ENCODE data around the gene HYAL4. TPM values are rescaled to one million over a fixed set of nuclear protein-coding genes. Genes with fewer than 3 reads are reported as not detected.
A peak's percentile ranks its signal among the peaks of the same experiment; 100 is the strongest.

HYAL4 gene
- total and polyA plus RNA-seq, 4 donors = 0.11 TPM; not detected in 2

GRCh38 chr7:123863461-123863860, 18.5 kb downstream of the HYAL4 start:
- Histone ChIP-seq H3K27me3 (ENCODE audit: control insufficient read depth, insufficient read depth, low read length) (no peaks in the 10 kb centered on the region), H3K27ac (ENCODE audit: low read depth, low read length) (no peak overlapping the region), H3K9me3 (ENCODE audit: control insufficient read depth, insufficient read depth, low read length) (no peaks in the 10 kb centered on the region), H3K4me3 (ENCODE audit: low read depth, low read length) (no peak overlapping the region), H3K36me3 (ENCODE audit: control insufficient read depth, insufficient read depth, low read length) (no peaks in the 10 kb centered on the region), H3K4me1 (ENCODE audit: control insufficient read depth, insufficient read depth, low read length) (no peaks in the 10 kb centered on the region)
- 44% methylated on average over 1 of the region's 1 CpG for WGBS (ENCODE audit: insufficient coverage)
- DNase-seq (ENCODE audit: low read depth in 4 of 6, low spot score in 6 of 6) = no peak

DNA sequence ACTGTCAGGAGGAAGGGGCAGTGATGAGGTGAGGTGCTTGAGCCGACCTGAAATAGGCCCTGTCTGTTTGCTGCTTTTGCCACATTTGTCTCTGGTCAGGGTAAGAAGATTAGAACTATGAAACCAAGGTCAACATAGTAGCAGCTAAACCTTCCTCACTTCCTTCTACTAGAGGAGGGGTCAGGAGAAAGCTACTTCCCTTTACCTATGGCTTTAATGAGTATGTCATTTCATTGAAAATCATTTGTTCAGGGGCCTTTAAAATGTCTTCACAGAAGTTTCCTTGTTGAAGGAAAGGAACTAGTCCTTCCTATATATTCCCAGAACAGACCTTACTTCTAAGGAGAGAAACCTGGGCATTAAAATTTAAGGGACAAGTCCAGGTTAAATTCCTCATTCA, 19.0 kb downstream of the HYAL4 start:
- Histone ChIP-seq H3K36me3 (ENCODE audit: control insufficient read depth, insufficient read depth, low read length) (no peaks in the 10 kb centered on the region), H3K27me3 (ENCODE audit: control insufficient read depth, insufficient read depth, low read length) (no peaks in the 10 kb centered on the region), H3K4me3 (ENCODE audit: low read depth, low read length) (no peak overlapping the region), H3K9me3 (ENCODE audit: control insufficient read depth, insufficient read depth, low read length) (no peaks in the 10 kb centered on the region), H3K27ac (ENCODE audit: low read depth, low read length) (no peak overlapping the region), H3K4me1 (ENCODE audit: control insufficient read depth, insufficient read depth, low read length) (no peaks in the 10 kb centered on the region)
- WGBS (ENCODE audit: insufficient coverage) = no CpG with 5 or more reads among the region's 1 CpG
- DNase-seq (ENCODE audit: low read depth in 4 of 6, low spot score in 6 of 6) = no peak

- Histone ChIP-seq H3K4me1 (ENCODE audit: control insufficient read depth, insufficient read depth, low read length) (no peaks in the 10 kb centered on the region), H3K27me3 (ENCODE audit: control insufficient read depth, insufficient read depth, low read length) (no peaks in the 10 kb centered on the region), H3K27ac (ENCODE audit: low read depth, low read length) (no peak overlapping the region), H3K36me3 (ENCODE audit: control insufficient read depth, insufficient read depth, low read length) (no peaks in the 10 kb centered on the region), H3K4me3 (ENCODE audit: low read depth, low read length) (no peak overlapping the region), H3K9me3 (ENCODE audit: control insufficient read depth, insufficient read depth, low read length) (no peaks in the 10 kb centered on the region)
- DNase-seq (ENCODE audit: low read depth in 4 of 6, low spot score in 6 of 6) = no peak
- 73% methylated on average over 2 of the region's 3 CpGs for WGBS (ENCODE audit: insufficient coverage)
These were observed 19.5 kb downstream of the HYAL4 start for GRCh38 chr7:123864436-123864835.

DNA sequence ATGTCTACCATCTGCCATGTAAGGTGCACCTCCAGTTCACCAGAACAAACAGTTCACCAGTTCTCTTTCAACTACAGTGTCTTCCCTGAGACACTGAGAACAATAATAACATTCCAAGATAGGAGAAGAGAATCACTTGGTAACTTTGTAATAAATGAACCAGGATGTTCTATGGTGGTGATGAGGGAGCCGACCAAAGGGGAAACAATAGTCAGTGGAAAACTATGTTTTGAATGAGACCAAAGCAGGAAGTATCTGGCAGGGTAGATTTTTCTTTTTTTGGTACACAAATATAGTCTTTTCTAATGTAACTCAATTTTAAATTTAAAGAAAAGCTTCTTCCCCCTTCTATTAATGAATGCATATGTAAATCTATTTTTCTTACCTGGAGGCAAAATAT, 20.0 kb downstream of the HYAL4 start:
- DNase-seq (ENCODE audit: low read depth in 4 of 6, low spot score in 6 of 6) = no peak
- H3K27ac ChIP-seq (ENCODE audit: low read depth, low read length) = no peak overlapping the region
- no peaks in the 10 kb centered on the region for H3K36me3 ChIP-seq (ENCODE audit: control insufficient read depth, insufficient read depth, low read length)
- no peak overlapping the region for H3K4me3 ChIP-seq (ENCODE audit: low read depth, low read length)
- no peaks in the 10 kb centered on the region for H3K4me1 ChIP-seq (ENCODE audit: control insufficient read depth, insufficient read depth, low read length)
- H3K27me3 ChIP-seq (ENCODE audit: control insufficient read depth, insufficient read depth, low read length) = no peaks in the 10 kb centered on the region
- no peaks in the 10 kb centered on the region for H3K9me3 ChIP-seq (ENCODE audit: control insufficient read depth, insufficient read depth, low read length)
- WGBS (ENCODE audit: insufficient coverage) = no CpG with 5 or more reads among the region's 1 CpG

GRCh38 chr7:123865517-123866117, 20.6 kb downstream of the HYAL4 start:
- H3K27me3 ChIP-seq (ENCODE audit: control insufficient read depth, insufficient read depth, low read length) = no peaks in the 10 kb centered on the region
- no peaks in the 10 kb centered on the region for H3K9me3 ChIP-seq (ENCODE audit: control insufficient read depth, insufficient read depth, low read length)
- H3K27ac ChIP-seq (ENCODE audit: low read depth, low read length) = no peak overlapping the region
- H3K36me3 ChIP-seq (ENCODE audit: control insufficient read depth, insufficient read depth, low read length) = no peaks in the 10 kb centered on the region
- H3K4me3 ChIP-seq (ENCODE audit: low read depth, low read length) = no peak overlapping the region
- DNase-seq (ENCODE audit: low read depth in 4 of 6, low spot score in 6 of 6) = peak; percentile 29 to 85 (median 36)
- no CpG with 5 or more reads among the region's 3 CpGs for whole genome bisulfite sequencing (ENCODE audit: insufficient coverage)
- no peaks in the 10 kb centered on the region for H3K4me1 ChIP-seq (ENCODE audit: control insufficient read depth, insufficient read depth, low read length)

DNA sequence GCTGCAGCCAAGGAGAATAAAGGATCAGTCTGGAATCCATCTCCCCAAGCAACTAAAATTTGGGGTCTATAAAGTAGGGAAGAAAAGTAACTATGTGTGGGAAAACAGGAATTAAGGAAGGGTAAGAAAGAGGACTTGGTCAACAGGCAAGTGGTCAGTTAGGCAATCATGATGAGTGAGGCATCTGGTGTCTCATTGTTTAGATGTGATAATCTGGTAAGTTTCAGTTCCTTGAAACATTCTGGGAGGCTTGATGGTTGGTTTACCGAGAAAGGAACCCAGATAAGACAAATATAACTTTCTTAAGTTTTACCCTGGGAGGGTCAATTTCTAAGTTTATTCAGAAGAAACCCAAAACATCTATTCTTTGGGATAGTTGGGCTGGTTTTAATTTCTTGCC, 22.3 kb downstream of the HYAL4 start:
- H3K9me3 ChIP-seq (ENCODE audit: control insufficient read depth, insufficient read depth, low read length) = no peaks in the 10 kb centered on the region
- H3K36me3 ChIP-seq (ENCODE audit: control insufficient read depth, insufficient read depth, low read length) = no peaks in the 10 kb centered on the region
- H3K4me3 ChIP-seq (ENCODE audit: low read depth, low read length) = no peak overlapping the region
- no peaks in the 10 kb centered on the region for H3K4me1 ChIP-seq (ENCODE audit: control insufficient read depth, insufficient read depth, low read length)
- H3K27ac ChIP-seq (ENCODE audit: low read depth, low read length) = no peak overlapping the region
- no CpG with 5 or more reads among the region's 1 CpG for WGBS (ENCODE audit: insufficient coverage)
- no peaks in the 10 kb centered on the region for H3K27me3 ChIP-seq (ENCODE audit: control insufficient read depth, insufficient read depth, low read length)
- no peak for DNase-seq (ENCODE audit: low read depth in 4 of 6, low spot score in 6 of 6)

DNA sequence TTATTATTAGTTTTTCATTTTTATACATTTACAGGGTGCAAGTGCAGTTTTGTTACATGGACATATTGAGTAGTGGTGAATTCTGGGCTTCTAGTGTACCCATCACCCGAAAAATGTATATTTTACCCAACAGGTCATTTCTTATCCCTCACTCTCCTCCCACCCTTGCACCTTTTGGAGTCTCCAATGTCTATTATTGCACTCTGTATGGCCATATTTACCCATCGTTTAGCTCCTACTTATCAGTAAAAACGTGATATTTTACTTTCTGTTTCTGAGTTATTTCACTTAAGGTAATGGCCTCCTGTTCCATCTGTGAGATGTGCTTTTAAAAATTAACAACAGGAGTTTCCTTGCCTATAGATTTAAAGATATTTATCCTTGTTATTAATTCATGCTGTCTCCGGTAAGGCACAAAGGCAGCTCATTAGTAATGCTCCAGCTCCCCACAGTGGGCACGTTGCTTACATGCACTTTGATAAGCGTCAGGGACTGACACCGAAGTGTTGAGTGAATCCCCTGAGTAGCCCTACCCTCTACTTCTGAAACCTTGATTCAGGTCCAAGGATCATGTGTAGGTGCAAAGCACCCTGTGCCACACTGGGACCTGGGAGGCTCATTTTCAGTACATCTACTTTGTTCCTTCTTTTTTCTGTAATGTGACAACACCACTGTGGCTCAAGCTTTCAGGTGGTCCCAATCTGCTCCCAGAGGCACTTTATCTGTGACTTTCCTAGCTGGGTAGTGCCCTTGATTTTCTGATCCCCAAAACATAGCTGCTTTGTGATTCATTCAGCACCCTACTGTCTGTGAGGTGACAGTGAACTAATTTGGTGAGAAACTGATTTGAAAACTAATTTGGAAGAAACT, 27.3 kb downstream of the HYAL4 start:
- Histone ChIP-seq H3K9me3 (ENCODE audit: control insufficient read depth, insufficient read depth, low read length) (no peaks in the 10 kb centered on the region), H3K27ac (ENCODE audit: low read depth, low read length) (no peak overlapping the region), H3K4me3 (ENCODE audit: low read depth, low read length) (no peak overlapping the region), H3K27me3 (ENCODE audit: control insufficient read depth, insufficient read depth, low read length) (no peaks in the 10 kb centered on the region), H3K36me3 (ENCODE audit: control insufficient read depth, insufficient read depth, low read length) (no peaks in the 10 kb centered on the region), H3K4me1 (ENCODE audit: control insufficient read depth, insufficient read depth, low read length) (no peaks in the 10 kb centered on the region)
- WGBS (ENCODE audit: insufficient coverage) = 5% methylated on average over 4 of the region's 7 CpGs
- peak in 4 of 6 donors; percentile 7 to 74 (median 32) for DNase-seq (ENCODE audit: low read depth in 4 of 6, low spot score in 6 of 6)

- WGBS (ENCODE audit: insufficient coverage) = 83% methylated on average over 2 of the region's 4 CpGs
- no peak overlapping the region for H3K4me3 ChIP-seq (ENCODE audit: low read depth, low read length)
- H3K27me3 ChIP-seq (ENCODE audit: control insufficient read depth, insufficient read depth, low read length) = no peaks in the 10 kb centered on the region
- no peak overlapping the region for H3K27ac ChIP-seq (ENCODE audit: low read depth, low read length)
- H3K4me1 ChIP-seq (ENCODE audit: control insufficient read depth, insufficient read depth, low read length) = no peaks in the 10 kb centered on the region
- DNase-seq (ENCODE audit: low read depth in 4 of 6, low spot score in 6 of 6) = no peak
- no peaks in the 10 kb centered on the region for H3K9me3 ChIP-seq (ENCODE audit: control insufficient read depth, insufficient read depth, low read length)
- no peaks in the 10 kb centered on the region for H3K36me3 ChIP-seq (ENCODE audit: control insufficient read depth, insufficient read depth, low read length)
These were observed 27.9 kb downstream of the HYAL4 start for GRCh38 chr7:123872908-123873307.

GRCh38 chr7:123876557-123877256, 31.7 kb downstream of the HYAL4 start:
- WGBS (ENCODE audit: insufficient coverage) = 81% methylated on average over 3 of the region's 7 CpGs
- no peaks in the 10 kb centered on the region for H3K4me1 ChIP-seq (ENCODE audit: control insufficient read depth, insufficient read depth, low read length)
- peak in 2 of 6 donors; percentile 2 to 69 for DNase-seq (ENCODE audit: low read depth in 4 of 6, low spot score in 6 of 6)
- no peaks in the 10 kb centered on the region for H3K36me3 ChIP-seq (ENCODE audit: control insufficient read depth, insufficient read depth, low read length)
- H3K4me3 ChIP-seq (ENCODE audit: low read depth, low read length) = no peak overlapping the region
- no peaks in the 10 kb centered on the region for H3K27me3 ChIP-seq (ENCODE audit: control insufficient read depth, insufficient read depth, low read length)
- no peaks in the 10 kb centered on the region for H3K9me3 ChIP-seq (ENCODE audit: control insufficient read depth, insufficient read depth, low read length)
- H3K27ac ChIP-seq (ENCODE audit: low read depth, low read length) = no peak overlapping the region
